CD14-positive monocyte (primary cell): ENCODE results near the gene SPON2. TPM values are rescaled to one million over a fixed set of nuclear protein-coding genes. Genes with fewer than 3 reads are reported as not detected.
A peak's percentile ranks its signal among the peaks of the same experiment; 100 is the strongest.

ENCODE experiments used
- DNase-seq, 3 donors: peaks; one replicate each; pipeline ENCODE4 v3.0.0-alpha.2; 2011 to 2022
- H2AFZ ChIP-seq: 2 replicates; pipeline ENCODE4 v1.6.0; 2012; ENCODE audit warnings: mild to moderate bottlenecking, low read depth, low read length, inconsistent platforms; ENCODE audit not compliant: insufficient read depth, poor library complexity, severe bottlenecking
- H3K27ac ChIP-seq, 2 donors: 1 replicate in 1 of 2; 2 replicates in 1 of 2; pipeline ENCODE4 v1.5.1; 2012 to 2013; ENCODE audit warnings: low read length in 2 of 2, control low read depth in 1 of 2, inconsistent platforms in 1 of 2, low read depth in 1 of 2, mild to moderate bottlenecking in 1 of 2
- H3K27me3 ChIP-seq, 2 donors: one replicate each; pipeline versions ENCODE4 v1.6.0 to v1.6.1; 2011 to 2013; ENCODE audit warnings: low read length in 2 of 2; ENCODE audit not compliant: control insufficient read depth in 2 of 2, insufficient read depth in 2 of 2
- H3K36me3 ChIP-seq, 2 donors: replicated peaks in 1 of 2; 1 replicate in 1 of 2; 2 replicates in 1 of 2; pipeline versions ENCODE4 v1.5.1 to v1.6.1; 2012 to 2013; ENCODE audit warnings: low read length in 2 of 2, control low read depth in 1 of 2, inconsistent platforms in 1 of 2, mild to moderate bottlenecking in 1 of 2; ENCODE audit not compliant: insufficient read depth in 2 of 2, control insufficient read depth in 1 of 2
- H3K4me1 ChIP-seq, 2 donors: 1 replicate in 1 of 2; 2 replicates in 1 of 2; pipeline versions ENCODE4 v1.5.1 to v1.6.1; 2012 to 2013; ENCODE audit warnings: low read length in 2 of 2, control low read depth in 1 of 2, inconsistent platforms in 1 of 2, mild to moderate bottlenecking in 1 of 2, moderate library complexity in 1 of 2; ENCODE audit not compliant: insufficient read depth in 2 of 2, control insufficient read depth in 1 of 2
- H3K4me2 ChIP-seq: replicated peaks from 2 replicates; pipeline ENCODE3; 2012; ENCODE audit warnings: low read length, moderate library complexity, mild to moderate bottlenecking; ENCODE audit not compliant: poor library complexity, severe bottlenecking; ENCODE audit errors: extremely low read depth
- H3K4me3 ChIP-seq, 3 experiments: fragments of 200-600 bp in 1 of 3; sonication (generic) in 1 of 3; replicated peaks in 1 of 3; 1 replicate in 2 of 3; 2 replicates in 1 of 3; pipeline ENCODE4 v1.5.1; 2011 to 2013; ENCODE audit warnings: low read length in 3 of 3, mild to moderate bottlenecking in 3 of 3, control low read depth in 2 of 3, low read depth in 2 of 3, inconsistent platforms in 1 of 3, moderate library complexity in 1 of 3
- H3K79me2 ChIP-seq: 2 replicates; pipeline ENCODE4 v1.6.0; 2012; ENCODE audit warnings: mild to moderate bottlenecking, control low read depth, inconsistent platforms, low read length, moderate library complexity; ENCODE audit not compliant: insufficient read depth
- H3K9ac ChIP-seq: 2 replicates; pipeline ENCODE4 v1.6.0; 2017; ENCODE audit warnings: low read length, mild to moderate bottlenecking; ENCODE audit not compliant: insufficient read depth, poor library complexity, severe bottlenecking
- H3K9me3 ChIP-seq, 2 donors: replicated peaks in 1 of 2; 1 replicate in 1 of 2; 2 replicates in 1 of 2; pipeline versions ENCODE4 v1.5.1 to v1.6.1; 2012 to 2013; ENCODE audit warnings: low read length in 2 of 2, control low read depth in 1 of 2; ENCODE audit not compliant: control insufficient read depth in 1 of 2, insufficient read depth in 1 of 2
- H4K20me1 ChIP-seq: 2 replicates; pipeline ENCODE4 v1.6.0; 2012; ENCODE audit warnings: mild to moderate bottlenecking, low read length, control low read depth, moderate library complexity; ENCODE audit not compliant: insufficient read depth
- H3K27ac Mint-ChIP-seq, 7 donors: one replicate each; pipeline ENCODE4 v1.8.0; 2020; ENCODE audit warnings: mild to moderate bottlenecking in 7 of 7, mixed read lengths in 7 of 7, moderate library complexity in 6 of 7, inconsistent platforms in 2 of 7
- H3K27me3 Mint-ChIP-seq, 3 donors: one replicate each; pipeline ENCODE4 v1.8.0; 2021 to 2022; ENCODE audit warnings: low read depth in 3 of 3, mild to moderate bottlenecking in 3 of 3, mixed read lengths in 3 of 3, moderate library complexity in 3 of 3, inconsistent platforms in 1 of 3
- H3K36me3 Mint-ChIP-seq, 2 donors: one replicate each; pipeline ENCODE4 v1.8.0; 2020; ENCODE audit warnings: mixed read lengths in 2 of 2, inconsistent platforms in 1 of 2, mild to moderate bottlenecking in 1 of 2
- H3K4me1 Mint-ChIP-seq: one replicate; pipeline ENCODE4 v1.8.0; 2020; ENCODE audit warnings: mild to moderate bottlenecking, mixed read lengths
- H3K4me3 Mint-ChIP-seq, 2 donors: one replicate each; pipeline ENCODE4 v1.8.0; 2020; ENCODE audit warnings: mild to moderate bottlenecking in 2 of 2, mixed read lengths in 2 of 2, moderate library complexity in 1 of 2
- H3K9me3 Mint-ChIP-seq, 7 donors: one replicate each; pipeline ENCODE4 v1.8.0; 2020 to 2022; ENCODE audit warnings: mixed read lengths in 7 of 7, mild to moderate bottlenecking in 6 of 7, moderate library complexity in 6 of 7, inconsistent platforms in 2 of 7
- WGBS: methylation state at CpG from one replicate; pipeline ENCODE4 v1.1.5; 2013; ENCODE audit warnings: missing lambda C conversion rate; ENCODE audit not compliant: insufficient coverage; 5-methylcytosine and 5-hydroxymethylcytosine counted together
- intact Hi-C, 2 donors: fragments of 100-400 bp; cut with micrococcal nuclease; formaldehyde crosslinking; loops; one replicate each; pipeline versions ENCODE4 v1.15.0 to v1.15.1; 2023
- polyA plus RNA-seq, 3 donors: library from polyadenylated mRNA; depleted of rRNA in 1 of 3; unstranded in 2 of 3; stranded (reverse) in 1 of 3; fragments of 300-500 nt in 2 of 3; fragments of >200 nt in 1 of 3; fragmentation: Illumina TruSeq in 2 of 3; gene quantifications; 1 replicate in 2 of 3; 2 replicates in 1 of 3; pipeline ENCODE4 v1.2.3, GENCODE V29; 2012 to 2021
- TF ChIP-seq, protein P1 (sequence below): fragments of 200-600 bp; IDR thresholded peaks from one replicate; pipeline ENCODE4 v1.8.0; 2022; ENCODE audit warnings: antibody characterized with exemption, mild to moderate bottlenecking

The SPON2 gene
- polyA plus RNA-seq, 3 donors = 0.74 to 1.4 (median 0.90) TPM

DNA sequence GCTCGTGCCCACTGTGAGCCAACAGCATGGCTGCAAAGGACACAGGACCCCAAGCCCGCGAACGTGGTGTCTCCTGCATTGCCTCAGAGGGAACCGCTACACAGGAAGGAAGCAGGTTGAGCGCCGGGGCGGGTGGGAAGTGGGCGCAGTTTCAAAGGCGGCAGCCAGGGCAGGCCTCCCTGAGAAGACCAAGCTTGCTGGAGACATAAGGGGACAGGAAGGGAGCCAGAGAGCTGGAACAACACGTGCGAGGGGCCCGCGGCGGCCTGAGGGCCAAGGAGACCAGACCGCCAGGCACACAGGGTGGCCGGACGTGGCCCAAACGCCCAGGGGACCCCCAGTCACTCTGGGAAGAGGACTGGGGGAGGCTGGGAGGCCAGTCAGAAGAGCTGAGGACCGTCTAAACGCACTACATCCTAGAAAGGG is 44.5 kb upstream of the SPON2 start:
- peak overlapping the region in 1 of 2 donors; percentile 38 for H3K27ac ChIP-seq
- WGBS = 0% methylated on average over 19 of the region's 21 CpGs
- peak overlapping the region; percentile 17 for H3K9ac ChIP-seq
- Mint-ChIP-seq H3K36me3 (peaks cover 50 to 70% of the 10 kb centered on the region in 2 donors), H3K4me1 (peaks cover 45% of the 10 kb centered on the region), H3K27ac (peak overlapping the region in 4 of 7 donors; percentile 35 to 78 (median 48)), H3K9me3 (no peaks in the 10 kb centered on the region), H3K4me3 (peak overlapping the region in 1 of 2 donors; percentile 60), H3K27me3 (no peaks in the 10 kb centered on the region)
- H3K36me3 ChIP-seq = peaks cover 48 to 68% of the 10 kb centered on the region in 2 donors
- DNase-seq = peak; percentile 24 to 37 (median 26)
- peak overlapping the region; percentile 20 for H3K4me2 ChIP-seq
- no peaks in the 10 kb centered on the region for H3K27me3 ChIP-seq
- no peaks in the 10 kb centered on the region for H3K9me3 ChIP-seq
- peaks cover 32 to 41% of the 10 kb centered on the region in 2 donors for H3K4me1 ChIP-seq
- peaks cover 17% of the 10 kb centered on the region for H3K79me2 ChIP-seq
- peaks cover 88% of the 10 kb centered on the region for H4K20me1 ChIP-seq
- TF ChIP-seq, protein P1, sequence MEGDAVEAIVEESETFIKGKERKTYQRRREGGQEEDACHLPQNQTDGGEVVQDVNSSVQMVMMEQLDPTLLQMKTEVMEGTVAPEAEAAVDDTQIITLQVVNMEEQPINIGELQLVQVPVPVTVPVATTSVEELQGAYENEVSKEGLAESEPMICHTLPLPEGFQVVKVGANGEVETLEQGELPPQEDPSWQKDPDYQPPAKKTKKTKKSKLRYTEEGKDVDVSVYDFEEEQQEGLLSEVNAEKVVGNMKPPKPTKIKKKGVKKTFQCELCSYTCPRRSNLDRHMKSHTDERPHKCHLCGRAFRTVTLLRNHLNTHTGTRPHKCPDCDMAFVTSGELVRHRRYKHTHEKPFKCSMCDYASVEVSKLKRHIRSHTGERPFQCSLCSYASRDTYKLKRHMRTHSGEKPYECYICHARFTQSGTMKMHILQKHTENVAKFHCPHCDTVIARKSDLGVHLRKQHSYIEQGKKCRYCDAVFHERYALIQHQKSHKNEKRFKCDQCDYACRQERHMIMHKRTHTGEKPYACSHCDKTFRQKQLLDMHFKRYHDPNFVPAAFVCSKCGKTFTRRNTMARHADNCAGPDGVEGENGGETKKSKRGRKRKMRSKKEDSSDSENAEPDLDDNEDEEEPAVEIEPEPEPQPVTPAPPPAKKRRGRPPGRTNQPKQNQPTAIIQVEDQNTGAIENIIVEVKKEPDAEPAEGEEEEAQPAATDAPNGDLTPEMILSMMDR = no peak
- H2AFZ ChIP-seq = no peak overlapping the region
- intact Hi-C loops = loop anchor here in 1 of 2 donors (10.0 kb wide), 1 partner anchor 52 kb away; no protein-coding TSS in a partner anchor
- peak overlapping the region in 1 of 3 experiments; percentile 21 for H3K4me3 ChIP-seq

DNA sequence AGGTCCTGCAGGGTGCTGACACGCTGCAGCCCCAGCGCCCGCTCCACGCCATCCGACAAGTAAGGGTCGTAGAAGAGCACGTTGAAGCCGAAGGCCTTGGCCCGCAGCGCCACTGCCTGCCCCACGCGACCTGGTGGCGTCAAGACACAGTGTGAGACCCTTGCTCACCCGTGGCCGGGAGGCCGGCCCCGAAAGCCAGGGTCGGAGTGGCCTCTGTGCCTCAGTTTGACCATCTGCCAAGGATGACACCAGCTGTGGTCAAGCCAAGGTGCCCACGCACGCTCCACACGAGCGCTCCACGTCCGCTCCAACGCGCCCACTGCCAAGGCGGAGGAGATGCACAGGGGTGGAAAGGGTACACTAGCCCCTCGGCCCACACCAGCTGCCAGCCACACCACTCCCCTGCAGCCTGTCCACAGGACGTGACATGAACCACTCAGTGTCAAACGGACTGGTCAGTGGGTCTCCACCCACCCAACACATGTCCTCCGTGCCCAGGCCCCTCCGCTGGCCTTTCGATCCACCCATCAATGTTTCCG is 43.8 kb upstream of the SPON2 start:
- H3K4me3 ChIP-seq = no peak overlapping the region
- TF ChIP-seq, protein P1 = no peak
- H3K4me1 ChIP-seq = peaks cover 32 to 41% of the 10 kb centered on the region in 2 donors
- DNase-seq = no peak
- no peaks in the 10 kb centered on the region for H3K27me3 Mint-ChIP-seq
- H3K4me2 ChIP-seq = no peak overlapping the region
- H3K27me3 ChIP-seq = no peaks in the 10 kb centered on the region
- peak overlapping the region in 1 of 2 donors; percentile 15 for H3K27ac ChIP-seq
- H3K79me2 ChIP-seq = peaks cover 17% of the 10 kb centered on the region
- intact Hi-C loops = loop anchor here in 1 of 2 donors (10.0 kb wide), 1 partner anchor 51 kb away; no protein-coding TSS in a partner anchor
- peaks cover 50 to 70% of the 10 kb centered on the region in 2 donors for H3K36me3 Mint-ChIP-seq
- no peaks in the 10 kb centered on the region for H3K9me3 ChIP-seq
- H3K36me3 ChIP-seq = peaks cover 45 to 66% of the 10 kb centered on the region in 2 donors
- WGBS = 98% methylated on average over 30 of the region's 34 CpGs
- H3K4me3 Mint-ChIP-seq = no peak overlapping the region
- no peak overlapping the region for H3K9ac ChIP-seq
- H3K27ac Mint-ChIP-seq = peak overlapping the region in 2 of 7 donors; percentile 35 to 72
- peaks cover 84% of the 10 kb centered on the region for H4K20me1 ChIP-seq
- H3K4me1 Mint-ChIP-seq = peaks cover 45% of the 10 kb centered on the region
- no peak overlapping the region for H2AFZ ChIP-seq
- H3K9me3 Mint-ChIP-seq = no peaks in the 10 kb centered on the region
